Effector memory CD4-positive, alpha-beta T cell (primary cell): Measurements from ENCODE around the gene HYPK.
"Not testable (repeated sequence)": the region's sequence is repeated elsewhere in the genome, so short reads cannot be mapped to it uniquely, and the experiment has no call there.

Experiments used
- DNase-seq, 3 donors: peaks; one replicate each; pipeline ENCODE4 v3.0.0-alpha.2; 2020
- H3K27ac ChIP-seq: 2 replicates; pipeline ENCODE4 v1.7.0; 2013; ENCODE audit warnings: mild to moderate bottlenecking, low read length, moderate library complexity; ENCODE audit not compliant: insufficient read depth, poor library complexity, severe bottlenecking
- H3K27me3 ChIP-seq: replicated peaks from 2 replicates; pipeline ENCODE4 v1.7.0; 2013; ENCODE audit warnings: mild to moderate bottlenecking, low read length; ENCODE audit not compliant: insufficient read depth, control insufficient read depth, poor library complexity, severe bottlenecking
- H3K36me3 ChIP-seq: 2 replicates; pipeline ENCODE4 v1.7.0; 2013; ENCODE audit warnings: mild to moderate bottlenecking, low read length, moderate library complexity; ENCODE audit not compliant: control insufficient read depth, insufficient read depth
- H3K4me1 ChIP-seq: 2 replicates; pipeline ENCODE4 v1.7.0; 2013; ENCODE audit warnings: low read length, mild to moderate bottlenecking; ENCODE audit not compliant: control insufficient read depth, insufficient read depth, poor library complexity, severe bottlenecking
- H3K4me3 ChIP-seq: 2 replicates; pipeline ENCODE4 v1.7.0; 2013; ENCODE audit warnings: low read length, low read depth, mild to moderate bottlenecking; ENCODE audit not compliant: insufficient read depth, poor library complexity, severe bottlenecking
- H3K9me3 ChIP-seq: 2 replicates; pipeline ENCODE4 v1.7.0; 2013; ENCODE audit warnings: mild to moderate bottlenecking, low read length, moderate library complexity; ENCODE audit not compliant: control insufficient read depth

Gene HYPK

GRCh38 chr15:43824302-43825246 lies 24.2 kb downstream of the HYPK start, which contains the start of gene MFAP1:
Gene MFAP1, minus strand, starts transcription at chr15:43824690. Its CDS starts 121 bp downstream, at chr15:43824569.
- peak within 1 kb of the TSS; percentile 91 for H3K27ac ChIP-seq
- peak within 1 kb of the TSS; percentile 96 for H3K4me3 ChIP-seq
- DNase-seq = peak; percentile 83 to 91 (median 86)
- peaks cover 28% of the 10 kb centered on the region for H3K4me1 ChIP-seq
- H3K9me3 ChIP-seq = no peaks in the 10 kb centered on the region
- H3K36me3 ChIP-seq = no peaks in the 10 kb centered on the region
- H3K27me3 ChIP-seq = no peaks in the 10 kb centered on the region

GRCh38 chr15:43825305-43825704 lies 24.9 kb downstream of the HYPK start:
- not testable (repeated sequence) for DNase-seq, H3K9me3 ChIP-seq, H3K27me3 ChIP-seq, H3K4me3 ChIP-seq, H3K27ac ChIP-seq, H3K36me3 ChIP-seq
- peaks cover 28% of the 10 kb centered on the region for H3K4me1 ChIP-seq

- Histone ChIP-seq H3K27me3 (no peaks in the 10 kb centered on the region), H3K27ac (peak overlapping the region; percentile 82), H3K4me1 (peaks cover 25% of the 10 kb centered on the region), H3K4me3 (peak overlapping the region; percentile 69), H3K36me3 (no peaks in the 10 kb centered on the region), H3K9me3 (no peaks in the 10 kb centered on the region)
- no peak for DNase-seq
Observed at GRCh38 chr15:43826029-43826507, 25.7 kb downstream of the HYPK start.

DNA sequence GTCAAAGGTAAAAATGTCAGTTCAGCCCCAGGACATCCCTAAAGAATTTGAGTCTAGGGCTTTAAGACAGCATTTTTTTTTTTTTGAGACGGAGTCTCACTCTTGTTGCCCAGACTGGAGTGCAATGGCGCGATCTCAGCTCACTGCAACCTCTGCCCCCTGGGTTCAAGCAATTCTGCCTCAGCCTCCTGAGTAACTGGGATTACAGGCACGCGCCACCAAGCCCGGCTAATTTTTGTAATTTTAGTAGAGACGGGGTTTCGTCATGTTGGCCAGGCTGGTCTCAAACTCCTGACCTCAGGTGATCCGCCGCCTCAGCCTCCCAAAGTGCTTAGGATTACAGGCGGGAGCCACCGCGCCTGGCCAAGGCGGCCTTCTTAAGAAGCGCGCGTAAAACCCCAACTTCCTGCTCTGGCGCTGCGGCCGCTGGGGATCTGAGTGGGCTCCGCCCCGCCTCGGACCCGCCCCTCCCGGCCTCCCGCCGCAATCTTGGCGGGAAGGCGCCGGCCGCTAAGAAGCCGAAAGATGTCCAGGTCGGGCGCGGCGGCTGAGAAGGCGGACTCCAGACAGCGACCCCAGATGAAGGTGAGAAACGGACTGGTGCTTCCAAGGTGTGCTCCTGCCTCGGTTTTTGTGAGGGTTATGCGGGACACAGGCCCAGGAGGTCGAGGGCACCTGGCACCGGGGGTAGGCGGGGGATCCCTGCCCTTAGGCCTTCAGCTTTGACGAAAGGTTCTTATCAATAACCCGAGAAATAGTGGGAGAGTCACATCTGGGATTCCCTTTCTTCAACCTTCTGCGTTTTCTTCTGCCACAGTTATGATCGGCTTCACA lies 26.3 kb downstream of the HYPK start, which contains the start of gene WDR76:
TSS of gene WDR76 (plus strand) at position 495 of the 834 bp plus-strand sequence. CDS start at position 526, 31 bp downstream.
- Histone ChIP-seq H3K4me1 (peaks cover 20% of the 10 kb centered on the region), H3K9me3 (no peaks in the 10 kb centered on the region), H3K4me3 (peak within 1 kb of the TSS; percentile 69), H3K27ac (peak within 1 kb of the TSS; percentile 82), H3K36me3 (no peaks in the 10 kb centered on the region), H3K27me3 (no peaks in the 10 kb centered on the region)
- DNase-seq = peak; percentile 53 to 72 (median 57)

- Histone ChIP-seq H3K36me3 (no peaks in the 10 kb centered on the region), H3K4me3 (peak overlapping the region; percentile 33), H3K27ac (peak overlapping the region; percentile 82), H3K9me3 (no peaks in the 10 kb centered on the region), H3K27me3 (no peaks in the 10 kb centered on the region), H3K4me1 (peaks cover 16% of the 10 kb centered on the region)
- no peak for DNase-seq
Observed at GRCh38 chr15:43828061-43828657, 27.8 kb downstream of the HYPK start.

GRCh38 chr15:43829951-43830540 lies 29.6 kb downstream of the HYPK start:
- DNase-seq, H3K9me3 ChIP-seq, H3K27me3 ChIP-seq, H3K36me3 ChIP-seq, H3K4me3 ChIP-seq, H3K27ac ChIP-seq: not testable (repeated sequence)
- peaks cover 10% of the 10 kb centered on the region for H3K4me1 ChIP-seq

DNA sequence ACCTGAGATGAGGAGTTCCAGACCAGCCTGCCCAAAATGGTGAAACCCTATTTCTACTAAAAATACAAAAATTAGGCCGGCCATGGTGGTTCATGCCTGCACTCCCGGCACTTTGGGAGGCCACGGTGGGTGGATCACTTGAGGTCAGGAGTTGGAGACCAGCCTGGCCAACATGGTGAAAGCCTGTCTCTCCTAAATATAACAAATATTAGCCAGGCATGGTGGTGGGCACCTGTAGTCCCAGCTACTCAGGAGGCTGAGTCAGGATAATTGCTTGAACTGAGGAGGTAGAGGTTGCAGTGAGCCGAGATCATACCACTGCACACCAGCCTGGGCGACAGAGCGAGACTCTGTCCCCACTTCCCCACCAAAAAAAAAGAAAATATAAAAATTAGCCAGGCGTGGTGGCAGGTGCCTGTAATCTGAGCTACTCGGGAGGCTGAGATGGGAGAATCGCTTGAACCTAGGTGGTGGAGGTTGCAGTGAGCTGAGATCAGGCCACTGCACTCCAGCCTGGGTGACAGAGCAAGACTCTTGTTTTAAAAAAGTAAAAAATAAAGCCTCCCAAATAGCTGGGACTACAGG lies 30.4 kb downstream of the HYPK start:
- not testable (repeated sequence) for H3K4me1 ChIP-seq, H3K27me3 ChIP-seq

GRCh38 chr15:43831519-43832052 lies 31.2 kb downstream of the HYPK start:
- not testable (repeated sequence) for H3K27me3 ChIP-seq, H3K9me3 ChIP-seq, H3K27ac ChIP-seq, H3K4me3 ChIP-seq, H3K4me1 ChIP-seq, H3K36me3 ChIP-seq, DNase-seq

More for the DNA sequence above, 30.4 kb downstream of the HYPK start:
- not testable (repeated sequence) for H3K27ac ChIP-seq, H3K9me3 ChIP-seq, DNase-seq, H3K4me3 ChIP-seq, H3K36me3 ChIP-seq

- H3K27me3 ChIP-seq, H3K27ac ChIP-seq, DNase-seq, H3K36me3 ChIP-seq, H3K4me3 ChIP-seq, H3K9me3 ChIP-seq, H3K4me1 ChIP-seq: not testable (repeated sequence)
Observed at GRCh38 chr15:43832485-43832884, 32.1 kb downstream of the HYPK start.
